ENCODE measurements around the gene NUP42. TPM values are rescaled to one million over a fixed set of nuclear protein-coding genes. Genes with fewer than 3 reads are reported as not detected.
"Not testable (repeated sequence)": the region's sequence is repeated elsewhere in the genome, so short reads cannot be mapped to it uniquely, and the experiment has no call there.

NUP42 gene
- total RNA-seq, 1 experiment from 2014 or later = 36.5 TPM

GRCh38 chr7:23191022-23191421, 9.2 kb downstream of the NUP42 start:
- H3K27me3 ChIP-seq (ENCODE audit: insufficient read depth, low read length) = no peaks in the 10 kb centered on the region
- H3K36me3 Mint-ChIP-seq (ENCODE audit: insufficient read depth in 1 of 3, low read depth in 3 of 3) = peaks cover 27 to 58% (median 58%) of the 10 kb centered on the region in 3 experiments
- H3K14ac ChIP-seq (ENCODE audit: insufficient read depth, low read length) = no peak overlapping the region
- H4K20me1 ChIP-seq (ENCODE audit: control insufficient read depth, insufficient read depth, insufficient read length) = no peaks in the 10 kb centered on the region
- no peak overlapping the region for H2BK12ac ChIP-seq (ENCODE audit: insufficient read length, low read depth, low read length)
- no peak overlapping the region for H2AFZ ChIP-seq (ENCODE audit: low read length)
- no peak overlapping the region for H2BK15ac ChIP-seq (ENCODE audit: low read depth, low read length)
- no peaks in the 10 kb centered on the region for H3K23me2 ChIP-seq (ENCODE audit: insufficient read length, low read depth, low read length, poor library complexity, severe bottlenecking)
- no peaks in the 10 kb centered on the region for H3K9me3 ChIP-seq (ENCODE audit: control insufficient read depth, low read depth, low read length)
- H2BK120ac ChIP-seq (ENCODE audit: low read depth, low read length, poor library complexity, severe bottlenecking) = no peak overlapping the region
- DNase-seq = no peak
- H4K5ac ChIP-seq (ENCODE audit: insufficient read length, low read depth, low read length) = no peak overlapping the region
- no peaks in the 10 kb centered on the region for H3K79me1 ChIP-seq (ENCODE audit: insufficient read depth, low read depth, low read length, poor library complexity, severe bottlenecking)
- H3K56ac ChIP-seq (ENCODE audit: insufficient read length, low read depth, low read length) = no peak overlapping the region
- no CpG with 5 or more reads among the region's 2 CpGs for WGBS (ENCODE audit: extremely low coverage, insufficient read length, low lambda C conversion rate)
- no peak overlapping the region for H3T11ph ChIP-seq (ENCODE audit: low read length)
- no peak overlapping the region for H4K91ac ChIP-seq (ENCODE audit: insufficient read length, low read depth, low read length)
- H4K8ac ChIP-seq (replicated peaks; ENCODE audit: insufficient read length, low read depth, low read length) = no peak overlapping the region
- H3K4ac ChIP-seq (ENCODE audit: low read depth, low read length) = no peak overlapping the region
- no peaks in the 10 kb centered on the region for H3K4me1 Mint-ChIP-seq
- TF ChIP-seq CTCF (conservative IDR thresholded peaks at IDR 0.05) = no peak
- no peak overlapping the region for H2BK20ac ChIP-seq (ENCODE audit: low read depth, low read length, poor library complexity, severe bottlenecking)
- H3K4me2 ChIP-seq (ENCODE audit: insufficient read depth, insufficient read length, low read length) = no peak overlapping the region
- H3K18ac ChIP-seq (ENCODE audit: insufficient read length, low read depth, low read length) = no peak overlapping the region
- H3K27ac ChIP-seq (ENCODE audit: insufficient read length, low read depth, low read length) = no peak overlapping the region
- H3K27me3 Mint-ChIP-seq (ENCODE audit: low read depth) = no peaks in the 10 kb centered on the region
- H3K9ac ChIP-seq (ENCODE audit: extremely low read depth, insufficient read length, low read length) = no peak overlapping the region
- no peak overlapping the region for H3K4me3 Mint-ChIP-seq
- peak overlapping the region in 1 of 3 experiments; percentile 29; a peak in 1 of 7 replicates for H3K27ac Mint-ChIP-seq
- no peak overlapping the region for H2AK5ac ChIP-seq (ENCODE audit: insufficient read length, low read length)
- H2BK5ac ChIP-seq (ENCODE audit: insufficient read length, low read length) = no peak overlapping the region
- H3K23ac ChIP-seq (ENCODE audit: insufficient read length, low read depth, low read length) = no peak overlapping the region
- H3K4me1 ChIP-seq (ENCODE audit: insufficient read depth, low read length) = no peaks in the 10 kb centered on the region
- H3K9me3 Mint-ChIP-seq = no peaks in the 10 kb centered on the region
- no peaks in the 10 kb centered on the region for H3K79me2 ChIP-seq (ENCODE audit: insufficient read depth, low read length)

- WGBS (ENCODE audit: extremely low coverage, insufficient read length, low lambda C conversion rate) = no CpG with 5 or more reads among the region's 27 CpGs
- not testable (repeated sequence) for H3K9me3 ChIP-seq (ENCODE audit: control insufficient read depth, low read depth, low read length); H3K56ac ChIP-seq (ENCODE audit: insufficient read length, low read depth, low read length)
These were observed 11.9 kb downstream of the NUP42 start for GRCh38 chr7:23193650-23194227.

More at GRCh38 chr7:23193650-23194227, 11.9 kb downstream of the NUP42 start:
- not testable (repeated sequence) for H4K91ac ChIP-seq (ENCODE audit: insufficient read length, low read depth, low read length); H3K4me3 Mint-ChIP-seq; H3K27me3 Mint-ChIP-seq (ENCODE audit: low read depth); H3K27ac Mint-ChIP-seq; H3K27me3 ChIP-seq (ENCODE audit: insufficient read depth, low read length); H3K18ac ChIP-seq (ENCODE audit: insufficient read length, low read depth, low read length); H3K79me2 ChIP-seq (ENCODE audit: insufficient read depth, low read length); H2AK5ac ChIP-seq (ENCODE audit: insufficient read length, low read length); H3K79me1 ChIP-seq (ENCODE audit: insufficient read depth, low read depth, low read length, poor library complexity, severe bottlenecking); H4K5ac ChIP-seq (ENCODE audit: insufficient read length, low read depth, low read length); H3K23me2 ChIP-seq (ENCODE audit: insufficient read length, low read depth, low read length, poor library complexity, severe bottlenecking); H2BK120ac ChIP-seq (ENCODE audit: low read depth, low read length, poor library complexity, severe bottlenecking); H2BK20ac ChIP-seq (ENCODE audit: low read depth, low read length, poor library complexity, severe bottlenecking); H3K4ac ChIP-seq (ENCODE audit: low read depth, low read length); H3K14ac ChIP-seq (ENCODE audit: insufficient read depth, low read length); H4K20me1 ChIP-seq (ENCODE audit: control insufficient read depth, insufficient read depth, insufficient read length); H3K9me3 Mint-ChIP-seq; H3K23ac ChIP-seq (ENCODE audit: insufficient read length, low read depth, low read length); H2BK5ac ChIP-seq (ENCODE audit: insufficient read length, low read length); H3K4me1 ChIP-seq (ENCODE audit: insufficient read depth, low read length); DNase-seq; H2AFZ ChIP-seq (ENCODE audit: low read length); H3K4me2 ChIP-seq (ENCODE audit: insufficient read depth, insufficient read length, low read length); H3T11ph ChIP-seq (ENCODE audit: low read length); H2BK12ac ChIP-seq (ENCODE audit: insufficient read length, low read depth, low read length); H3K9ac ChIP-seq (ENCODE audit: extremely low read depth, insufficient read length, low read length); H3K27ac ChIP-seq (ENCODE audit: insufficient read length, low read depth, low read length); H2BK15ac ChIP-seq (ENCODE audit: low read depth, low read length); H4K8ac ChIP-seq (replicated peaks; ENCODE audit: insufficient read length, low read depth, low read length); H3K4me1 Mint-ChIP-seq
- peaks cover 34 to 52% (median 52%) of the 10 kb centered on the region in 3 experiments for H3K36me3 Mint-ChIP-seq (ENCODE audit: insufficient read depth in 1 of 3, low read depth in 3 of 3)
